PFSK-1 (cell line): ENCODE results near the gene RAB23.

Experiments used
- FOXP2 ChIP-seq: optimal IDR thresholded peaks from 2 replicates; pipeline ENCODE3; 2011; ENCODE audit warnings: borderline replicate concordance, control low read depth, inconsistent platforms; ENCODE audit not compliant: insufficient read depth; ENCODE audit errors: extremely low read length, extremely low read depth
- POLR2AphosphoS5 ChIP-seq: IDR thresholded peaks from 2 replicates; pipeline ENCODE4 v1.6.1; 2012; ENCODE audit warnings: low read depth, mild to moderate bottlenecking, control low read depth, low read length, moderate library complexity
- REST ChIP-seq, 2 experiments: IDR thresholded peaks; 2 replicates each; pipeline versions ENCODE4 v1.6.1 to v1.8.0; 2011 to 2012; ENCODE audit warnings: low read depth in 2 of 2, low read length in 2 of 2, control low read depth in 1 of 2, inconsistent platforms in 1 of 2, mild to moderate bottlenecking in 1 of 2, moderate library complexity in 1 of 2; ENCODE audit not compliant: insufficient read depth in 1 of 2
- SIN3A ChIP-seq: IDR thresholded peaks from 2 replicates; pipeline ENCODE4 v1.6.1; 2012; ENCODE audit warnings: mild to moderate bottlenecking, low read length, moderate library complexity, borderline replicate concordance; ENCODE audit not compliant: insufficient read depth
- TAF1 ChIP-seq: IDR thresholded peaks from 2 replicates; pipeline ENCODE4 v1.6.1; 2012; ENCODE audit warnings: low read length, control low read depth, borderline replicate concordance; ENCODE audit not compliant: insufficient read depth

RAB23 gene

GRCh38 chr6:57177545-57178265 lies 44.4 kb downstream of the RAB23 start:
- no peak for TF ChIP-seq SIN3A
- no peak for TF ChIP-seq FOXP2
- TF ChIP-seq REST (IDR thresholded peaks at IDR 0.05; ENCODE audit: insufficient read depth in 1 of 2, low read depth in 2 of 2, low read length in 2 of 2) = no peak
- TF ChIP-seq POLR2AphosphoS5 = no peak
- no peak for TF ChIP-seq TAF1

GRCh38 chr6:57174511-57174907 lies 47.6 kb downstream of the RAB23 start:
- TF ChIP-seq TAF1 = no peak
- TF ChIP-seq REST (IDR thresholded peaks at IDR 0.05; ENCODE audit: insufficient read depth in 1 of 2, low read depth in 2 of 2, low read length in 2 of 2) = no peak
- TF ChIP-seq FOXP2 = no peak
- TF ChIP-seq SIN3A = no peak
- no peak for TF ChIP-seq POLR2AphosphoS5

GRCh38 chr6:57173886-57174510 lies 48.1 kb downstream of the RAB23 start:
- TF ChIP-seq TAF1 = peak; percentile 52; the same call in 1 of the 2 replicates
- TF ChIP-seq FOXP2 = no peak
- TF ChIP-seq REST (IDR thresholded peaks at IDR 0.05; ENCODE audit: insufficient read depth in 1 of 2, low read depth in 2 of 2, low read length in 2 of 2) = no peak
- peak; percentile 39; the same call in 1 of the 2 replicates for TF ChIP-seq POLR2AphosphoS5
- TF ChIP-seq SIN3A = no peak; the same call in 1 of the 2 replicates

- no peak for TF ChIP-seq FOXP2
- no peak for TF ChIP-seq TAF1
- TF ChIP-seq POLR2AphosphoS5 = no peak
- no peak for TF ChIP-seq REST (IDR thresholded peaks at IDR 0.05; ENCODE audit: insufficient read depth in 1 of 2, low read depth in 2 of 2, low read length in 2 of 2)
- TF ChIP-seq SIN3A = no peak
Measured at GRCh38 chr6:57173056-57173885, 48.8 kb downstream of the RAB23 start.
